Gastroesophageal sphincter (tissue), 4 donors: Measurements from ENCODE around the gene PAPPA. TPM values are rescaled to one million over a fixed set of nuclear protein-coding genes. Genes with fewer than 3 reads are reported as not detected.

Experiments
- ATAC-seq: fragments of 150-250 bp; one replicate; pipeline ENCODE4 v1.9.1; 2016; ENCODE audit warnings: mild to moderate bottlenecking, moderate library complexity
- H3K27ac ChIP-seq, 4 donors: fragments of 200-600 bp; sonication (generic) in 3 of 4; 1 replicate in 3 of 4; 2 replicates in 1 of 4; pipeline ENCODE4 v1.5.1; 2016 to 2019
- H3K27me3 ChIP-seq: fragments of 200-600 bp; sonication (generic); one replicate; pipeline ENCODE4 v1.5.1; 2019
- H3K36me3 ChIP-seq, 2 donors: fragments of 200-600 bp; sonication (generic); one replicate each; pipeline ENCODE4 v1.5.1; 2019; ENCODE audit warnings: control low read depth in 1 of 2
- H3K4me1 ChIP-seq, 3 donors: fragments of 200-600 bp; sonication (generic); 1 replicate in 2 of 3; 2 replicates in 1 of 3; pipeline ENCODE4 v1.5.1; 2016 to 2019; ENCODE audit warnings: control low read depth in 2 of 3
- H3K4me3 ChIP-seq, 2 donors: fragments of 200-600 bp; sonication (generic); one replicate each; pipeline ENCODE4 v1.5.1; 2019; ENCODE audit warnings: mild to moderate bottlenecking in 1 of 2, moderate library complexity in 1 of 2
- H3K9me3 ChIP-seq, 3 donors: fragments of 200-600 bp; sonication (generic); one replicate each; pipeline ENCODE4 v1.5.1; 2017 to 2019; ENCODE audit warnings: control low read depth in 2 of 3
- EP300 ChIP-seq: sonication (generic); formaldehyde crosslinking; IDR thresholded peaks from one replicate; pipeline ENCODE4 v1.6.1; 2017; ENCODE audit warnings: antibody characterized with exemption, mild to moderate bottlenecking
- POLR2A ChIP-seq, 2 donors: fragments of 450-650 bp; IDR thresholded peaks; one replicate each; pipeline ENCODE4 v1.6.1; 2017; ENCODE audit warnings: antibody characterized with exemption in 2 of 2, mild to moderate bottlenecking in 2 of 2, moderate library complexity in 1 of 2
- POLR2AphosphoS5 ChIP-seq: sonication (generic); formaldehyde crosslinking; IDR thresholded peaks from one replicate; pipeline ENCODE4 v1.6.1; 2017; ENCODE audit warnings: antibody characterized with exemption
- WGBS, 2 donors: methylation state at CpG; one replicate each; pipeline ENCODE4 v1.1.5; 2018; ENCODE audit warnings: low coverage in 1 of 2; 5-methylcytosine and 5-hydroxymethylcytosine counted together
- total RNA-seq, 4 donors: library from RNA; depleted of rRNA; stranded (reverse); fragments of >200 nt; gene quantifications; one replicate each; pipeline ENCODE4 v1.1.0, GENCODE V29; 2016
- TF ChIP-seq, protein P1 (sequence below), 4 experiments: fragments of 200-600 bp in 2 of 4; fragments of 450-650 bp in 2 of 4; sonication (generic) in 1 of 4; IDR thresholded peaks; one replicate each; pipeline ENCODE4 v1.5.1; 2017 to 2019; ENCODE audit warnings: antibody characterized with exemption in 4 of 4, mild to moderate bottlenecking in 2 of 4, moderate library complexity in 2 of 4

PAPPA gene
- total RNA-seq, 4 donors from 2014 or later: 1.9 to 5.7 (median 3.2) TPM

GRCh38 chr9:116116393-116116792 is 37.2 kb upstream of the PAPPA start:
- no peaks in the 10 kb centered on the region for H3K27me3 ChIP-seq
- no peak for ATAC-seq
- no peaks in the 10 kb centered on the region for H3K9me3 ChIP-seq
- TF ChIP-seq, protein P1, sequence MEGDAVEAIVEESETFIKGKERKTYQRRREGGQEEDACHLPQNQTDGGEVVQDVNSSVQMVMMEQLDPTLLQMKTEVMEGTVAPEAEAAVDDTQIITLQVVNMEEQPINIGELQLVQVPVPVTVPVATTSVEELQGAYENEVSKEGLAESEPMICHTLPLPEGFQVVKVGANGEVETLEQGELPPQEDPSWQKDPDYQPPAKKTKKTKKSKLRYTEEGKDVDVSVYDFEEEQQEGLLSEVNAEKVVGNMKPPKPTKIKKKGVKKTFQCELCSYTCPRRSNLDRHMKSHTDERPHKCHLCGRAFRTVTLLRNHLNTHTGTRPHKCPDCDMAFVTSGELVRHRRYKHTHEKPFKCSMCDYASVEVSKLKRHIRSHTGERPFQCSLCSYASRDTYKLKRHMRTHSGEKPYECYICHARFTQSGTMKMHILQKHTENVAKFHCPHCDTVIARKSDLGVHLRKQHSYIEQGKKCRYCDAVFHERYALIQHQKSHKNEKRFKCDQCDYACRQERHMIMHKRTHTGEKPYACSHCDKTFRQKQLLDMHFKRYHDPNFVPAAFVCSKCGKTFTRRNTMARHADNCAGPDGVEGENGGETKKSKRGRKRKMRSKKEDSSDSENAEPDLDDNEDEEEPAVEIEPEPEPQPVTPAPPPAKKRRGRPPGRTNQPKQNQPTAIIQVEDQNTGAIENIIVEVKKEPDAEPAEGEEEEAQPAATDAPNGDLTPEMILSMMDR (IDR thresholded peaks at IDR 0.05): no peak
- TF ChIP-seq POLR2A (IDR thresholded peaks at IDR 0.05) (no peak), POLR2AphosphoS5 (no peak), EP300 (no peak)
- H3K36me3 ChIP-seq: no peaks in the 10 kb centered on the region
- no peak overlapping the region for H3K27ac ChIP-seq
- H3K4me3 ChIP-seq: no peak overlapping the region
- no peaks in the 10 kb centered on the region for H3K4me1 ChIP-seq

DNA sequence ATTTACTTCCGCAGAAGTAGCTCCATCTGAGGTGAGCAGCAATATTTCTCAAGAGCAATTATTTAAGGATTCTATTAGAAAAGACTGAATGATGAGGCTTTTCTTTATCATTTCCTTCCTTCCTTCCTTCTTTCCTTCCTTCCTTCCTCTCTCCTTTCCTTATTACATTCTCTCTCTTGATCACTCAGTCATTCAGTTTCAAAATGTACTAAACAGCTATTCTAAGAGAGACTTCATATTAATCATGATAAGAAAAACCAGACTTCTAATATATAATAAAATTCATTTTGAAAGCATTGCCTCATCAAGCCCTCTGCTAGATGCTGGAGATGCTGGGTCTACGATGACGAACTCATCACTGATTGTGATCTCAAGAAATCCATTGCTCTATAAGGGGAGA is 30.4 kb upstream of the PAPPA start:
- Histone ChIP-seq H3K9me3 (no peaks in the 10 kb centered on the region), H3K4me3 (no peak overlapping the region), H3K36me3 (no peaks in the 10 kb centered on the region), H3K27me3 (no peaks in the 10 kb centered on the region), H3K27ac (no peak overlapping the region), H3K4me1 (no peaks in the 10 kb centered on the region)
- 84 to 86% methylated on average over 3 of the region's 3 CpGs for WGBS, 2 donors
- ATAC-seq: no peak
- TF ChIP-seq, protein P1 (IDR thresholded peaks at IDR 0.05): no peak
- TF ChIP-seq POLR2AphosphoS5: no peak
- TF ChIP-seq EP300: no peak
- TF ChIP-seq POLR2A (IDR thresholded peaks at IDR 0.05): no peak

- Histone ChIP-seq H3K27ac (no peak overlapping the region), H3K4me1 (no peaks in the 10 kb centered on the region), H3K9me3 (no peaks in the 10 kb centered on the region), H3K4me3 (no peak overlapping the region), H3K27me3 (no peaks in the 10 kb centered on the region), H3K36me3 (no peaks in the 10 kb centered on the region)
- WGBS, 2 donors: 71 to 73% methylated on average over 4 of the region's 4 CpGs
- no peak for TF ChIP-seq EP300
- TF ChIP-seq, protein P1 (IDR thresholded peaks at IDR 0.05): no peak
- TF ChIP-seq POLR2A (IDR thresholded peaks at IDR 0.05): no peak
- no peak for TF ChIP-seq POLR2AphosphoS5
- no peak for ATAC-seq
These were observed 29.0 kb upstream of the PAPPA start for GRCh38 chr9:116124472-116125040.

GRCh38 chr9:116133163-116133562 is 20.4 kb upstream of the PAPPA start:
- Histone ChIP-seq H3K36me3 (no peaks in the 10 kb centered on the region), H3K9me3 (peaks cover 0 to 12% (median 0%) of the 10 kb centered on the region in 3 donors), H3K27me3 (no peaks in the 10 kb centered on the region), H3K4me1 (no peaks in the 10 kb centered on the region), H3K27ac (no peak overlapping the region), H3K4me3 (no peak overlapping the region)
- WGBS, 2 donors: 35 to 39% methylated on average over 2 of the region's 2 CpGs
- ATAC-seq: no peak
- TF ChIP-seq EP300 (no peak), POLR2AphosphoS5 (no peak), POLR2A (IDR thresholded peaks at IDR 0.05) (no peak)
- TF ChIP-seq, protein P1 (IDR thresholded peaks at IDR 0.05): no peak

GRCh38 chr9:116134975-116135374 is 18.6 kb upstream of the PAPPA start:
- Histone ChIP-seq H3K36me3 (no peaks in the 10 kb centered on the region), H3K4me3 (no peak overlapping the region), H3K27ac (no peak overlapping the region), H3K4me1 (no peaks in the 10 kb centered on the region), H3K9me3 (peaks cover 0 to 12% (median 0%) of the 10 kb centered on the region in 3 donors), H3K27me3 (no peaks in the 10 kb centered on the region)
- no peak for ATAC-seq
- 31 to 36% methylated on average over 3 of the region's 3 CpGs for WGBS, 2 donors
- TF ChIP-seq POLR2AphosphoS5 (no peak), EP300 (no peak), POLR2A (IDR thresholded peaks at IDR 0.05) (no peak)
- TF ChIP-seq, protein P1 (IDR thresholded peaks at IDR 0.05): no peak
